Esophagus muscularis mucosa (tissue), 4 donors: ENCODE results near the gene NEUROD2. TPM values are rescaled to one million over a fixed set of nuclear protein-coding genes. Genes with fewer than 3 reads are reported as not detected.

Experiments used
- DNase-seq: peaks from one replicate; pipeline ENCODE4 v3.0.0-alpha.2; 2017; ENCODE audit errors: extremely low spot score
- H3K27ac ChIP-seq, 4 donors: fragments of 200-600 bp; sonication (generic); replicated peaks in 1 of 4; 1 replicate in 3 of 4; 2 replicates in 1 of 4; pipeline ENCODE4 v1.5.1; 2016 to 2019; ENCODE audit warnings: mild to moderate bottlenecking in 1 of 4
- H3K27me3 ChIP-seq, 4 donors: fragments of 200-600 bp; sonication (generic); one replicate each; pipeline versions ENCODE4 v1.5.1 to v1.6.0; 2016 to 2019
- H3K36me3 ChIP-seq, 4 donors: fragments of 200-600 bp; sonication (generic); one replicate each; pipeline ENCODE4 v1.5.1; 2016 to 2019
- H3K4me1 ChIP-seq, 4 donors: fragments of 200-600 bp; sonication (generic); one replicate each; pipeline ENCODE4 v1.5.1; 2016 to 2019
- H3K4me3 ChIP-seq, 4 donors: fragments of 200-600 bp; sonication (generic); 1 replicate in 2 of 4; 2 replicates in 2 of 4; pipeline ENCODE4 v1.5.1; 2016 to 2019; ENCODE audit warnings: mild to moderate bottlenecking in 4 of 4, moderate library complexity in 1 of 4
- H3K9me3 ChIP-seq, 4 donors: fragments of 200-600 bp; sonication (generic); 1 replicate in 3 of 4; 2 replicates in 1 of 4; pipeline ENCODE4 v1.5.1; 2016 to 2019
- CTCF ChIP-seq, 3 experiments: fragments of 200-600 bp in 2 of 3; fragments of 450-650 bp in 1 of 3; sonication (generic) in 2 of 3; IDR thresholded peaks; one replicate each; pipeline ENCODE4 v1.5.1; 2017 to 2019; ENCODE audit warnings: antibody characterized with exemption in 3 of 3, mild to moderate bottlenecking in 2 of 3, moderate library complexity in 1 of 3
- EP300 ChIP-seq: sonication (generic); formaldehyde crosslinking; IDR thresholded peaks from one replicate; pipeline ENCODE4 v1.6.1; 2017; ENCODE audit warnings: antibody characterized with exemption
- POLR2A ChIP-seq: fragments of 450-650 bp; IDR thresholded peaks from one replicate; pipeline ENCODE4 v1.6.1; 2017; ENCODE audit warnings: antibody characterized with exemption, moderate library complexity, mild to moderate bottlenecking, low read depth
- POLR2AphosphoS5 ChIP-seq, 2 donors: sonication (generic); formaldehyde crosslinking; IDR thresholded peaks; one replicate each; pipeline ENCODE4 v1.6.1; 2017; ENCODE audit warnings: antibody characterized with exemption in 2 of 2
- WGBS: methylation state at CpG from one replicate; pipeline ENCODE4 v1.1.5; 2018; 5-methylcytosine and 5-hydroxymethylcytosine counted together
- intact Hi-C: fragments of 100-400 bp; cut with DNase I; formaldehyde crosslinking; loops from one replicate; pipeline ENCODE4 v1.15.1; 2023
- total RNA-seq, 4 donors: library from RNA; depleted of rRNA; stranded (reverse); fragments of >200 nt; gene quantifications; one replicate each; pipeline versions ENCODE4 v1.1.0 to v1.2.1, GENCODE V29; 2016

Gene NEUROD2
- total RNA-seq, 4 donors from 2014 or later: not detected

DNA sequence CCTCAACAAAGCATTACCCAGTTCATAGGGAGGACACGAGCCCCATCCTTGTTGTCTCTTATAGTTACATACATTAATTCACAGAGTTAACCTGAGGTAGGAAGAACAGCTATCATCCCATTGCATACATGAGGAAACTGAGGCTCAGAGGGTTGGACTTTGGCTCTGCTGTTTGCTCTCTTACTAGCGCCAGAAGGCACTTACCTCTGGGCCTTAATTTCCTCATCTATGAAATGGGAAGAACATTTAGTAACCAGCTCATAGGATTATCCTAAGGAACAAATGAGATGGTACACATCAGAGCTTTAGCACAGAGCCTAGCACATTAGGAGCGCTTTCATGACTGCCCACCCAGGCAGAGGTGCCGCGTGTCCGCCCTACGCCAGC, 27.6 kb downstream of the NEUROD2 start:
- Histone ChIP-seq H3K36me3 (no peaks in the 10 kb centered on the region), H3K4me3 (no peak overlapping the region), H3K27me3 (peaks cover 0 to 19% (median 0%) of the 10 kb centered on the region in 4 donors), H3K9me3 (no peaks in the 10 kb centered on the region), H3K4me1 (peaks cover 0 to 6% (median 6%) of the 10 kb centered on the region in 4 donors), H3K27ac (no peak overlapping the region)
- DNase-seq: no peak
- no peak for TF ChIP-seq POLR2A
- TF ChIP-seq CTCF (IDR thresholded peaks at IDR 0.05): no peak
- no peak for TF ChIP-seq POLR2AphosphoS5 (IDR thresholded peaks at IDR 0.05)
- no peak for TF ChIP-seq EP300
- intact Hi-C loops: no loop called here
- 85% methylated on average over 7 of the region's 7 CpGs for WGBS

- Histone ChIP-seq H3K4me1 (peaks cover 0 to 6% (median 6%) of the 10 kb centered on the region in 4 donors), H3K4me3 (no peak overlapping the region), H3K9me3 (no peaks in the 10 kb centered on the region), H3K36me3 (no peaks in the 10 kb centered on the region), H3K27ac (no peak overlapping the region), H3K27me3 (peaks cover 0 to 19% (median 0%) of the 10 kb centered on the region in 4 donors)
- no peak for TF ChIP-seq EP300
- intact Hi-C loops: no loop called here
- DNase-seq: no peak
- WGBS: 59% methylated on average over 8 of the region's 8 CpGs
Observed at GRCh38 chr17:39579318-39580081, 28.2 kb downstream of the NEUROD2 start.

DNA sequence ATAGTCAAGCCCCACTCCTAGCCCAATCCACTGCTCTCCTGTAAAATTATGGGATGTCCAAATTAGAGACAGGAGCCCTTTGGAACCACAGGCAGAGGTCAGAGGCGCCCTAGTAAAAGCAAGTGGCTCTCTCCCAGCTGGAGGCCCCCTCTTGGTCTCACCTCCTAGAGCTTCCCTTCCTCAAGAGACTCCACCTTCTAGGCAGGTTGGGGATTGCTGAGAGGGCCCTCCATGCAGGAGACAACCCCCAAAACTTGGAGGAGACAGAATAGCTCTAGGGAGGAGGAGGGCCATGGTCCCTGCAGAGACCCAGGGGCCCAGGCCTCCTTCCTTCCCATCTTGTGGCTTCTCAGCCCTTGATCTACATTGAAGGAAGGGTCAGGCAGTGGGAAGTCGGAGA, 29.4 kb downstream of the NEUROD2 start:
- intact Hi-C loops: no loop called here
- no peak for TF ChIP-seq EP300
- H3K4me1 ChIP-seq: peaks cover 9 to 15% (median 13%) of the 10 kb centered on the region in 4 donors
- H3K27ac ChIP-seq: no peak overlapping the region
- H3K27me3 ChIP-seq: peaks cover 0 to 19% (median 0%) of the 10 kb centered on the region in 4 donors
- no peak for DNase-seq
- 90% methylated on average over 2 of the region's 2 CpGs for WGBS
- H3K9me3 ChIP-seq: no peaks in the 10 kb centered on the region
- no peak overlapping the region for H3K4me3 ChIP-seq
- no peaks in the 10 kb centered on the region for H3K36me3 ChIP-seq

- TF ChIP-seq CTCF (IDR thresholded peaks at IDR 0.05) (peak in 1 of 3 experiments; percentile 29), EP300 (no peak)
- Histone ChIP-seq H3K27ac (no peak overlapping the region), H3K36me3 (no peaks in the 10 kb centered on the region), H3K9me3 (no peaks in the 10 kb centered on the region), H3K4me1 (peaks cover 14 to 23% (median 20%) of the 10 kb centered on the region in 4 donors), H3K4me3 (no peak overlapping the region), H3K27me3 (peaks cover 0 to 12% (median 0%) of the 10 kb centered on the region in 4 donors)
- intact Hi-C loops: no loop called here
- WGBS: 36% methylated on average over 7 of the region's 7 CpGs
- DNase-seq: no peak
Observed at GRCh38 chr17:39576187-39576586, 31.5 kb downstream of the NEUROD2 start.

DNA sequence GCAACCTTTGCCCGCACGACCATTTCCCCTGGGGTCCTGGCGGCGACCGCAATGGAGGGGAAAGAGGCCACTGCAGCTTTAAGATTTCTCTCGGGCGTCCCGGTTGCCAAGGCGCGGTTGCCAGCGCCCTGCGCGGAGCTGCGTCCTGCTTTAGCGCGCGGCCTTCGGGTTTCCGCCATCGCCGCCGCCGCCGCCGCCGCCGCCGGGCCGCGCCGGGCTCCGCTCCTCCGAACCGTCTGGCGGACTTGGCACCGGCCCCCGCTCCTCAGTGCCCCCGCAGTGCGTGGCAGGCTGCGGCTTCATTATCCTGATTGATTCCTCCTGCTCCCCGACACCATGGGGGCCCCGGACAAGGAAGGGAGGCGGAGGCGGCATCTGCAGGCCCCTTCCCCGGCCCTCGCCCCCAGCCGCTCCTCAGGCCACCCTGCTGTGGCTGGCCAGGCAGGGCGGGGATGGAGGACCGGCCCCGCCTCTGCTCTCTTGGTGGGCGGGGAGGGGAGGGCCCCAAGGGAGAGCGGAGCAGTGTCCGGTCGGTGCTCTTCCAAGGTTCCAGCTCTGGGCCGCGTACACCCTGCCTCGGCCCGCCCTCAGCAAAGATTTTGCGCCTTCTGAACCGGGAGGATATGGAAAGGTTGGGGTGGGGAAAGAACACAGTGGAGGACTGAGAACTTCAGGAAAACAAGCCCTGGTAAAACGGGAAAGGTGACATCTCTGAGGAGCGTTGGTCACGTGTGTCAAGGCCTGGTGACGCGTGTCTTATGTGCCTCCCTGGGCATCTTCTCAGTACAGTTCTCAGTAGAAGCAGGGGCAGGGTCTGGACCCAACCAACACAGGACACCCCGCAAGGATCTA, 34.0 kb downstream of the NEUROD2 start:
- H3K27ac ChIP-seq: peak overlapping the region; percentile 85 to 91 (median 87)
- peak; percentile 30 to 67 for TF ChIP-seq POLR2AphosphoS5 (IDR thresholded peaks at IDR 0.05)
- TF ChIP-seq EP300: no peak
- H3K27me3 ChIP-seq: no peaks in the 10 kb centered on the region
- intact Hi-C loops: no loop called here
- no peaks in the 10 kb centered on the region for H3K9me3 ChIP-seq
- peaks cover 0 to 11% (median 7%) of the 10 kb centered on the region in 4 donors for H3K36me3 ChIP-seq
- 7% methylated on average over 20 of the region's 66 CpGs for WGBS
- no peak for DNase-seq
- peaks cover 8 to 19% (median 17%) of the 10 kb centered on the region in 4 donors for H3K4me1 ChIP-seq
- H3K4me3 ChIP-seq: peak overlapping the region; percentile 69 to 80 (median 74)

DNA sequence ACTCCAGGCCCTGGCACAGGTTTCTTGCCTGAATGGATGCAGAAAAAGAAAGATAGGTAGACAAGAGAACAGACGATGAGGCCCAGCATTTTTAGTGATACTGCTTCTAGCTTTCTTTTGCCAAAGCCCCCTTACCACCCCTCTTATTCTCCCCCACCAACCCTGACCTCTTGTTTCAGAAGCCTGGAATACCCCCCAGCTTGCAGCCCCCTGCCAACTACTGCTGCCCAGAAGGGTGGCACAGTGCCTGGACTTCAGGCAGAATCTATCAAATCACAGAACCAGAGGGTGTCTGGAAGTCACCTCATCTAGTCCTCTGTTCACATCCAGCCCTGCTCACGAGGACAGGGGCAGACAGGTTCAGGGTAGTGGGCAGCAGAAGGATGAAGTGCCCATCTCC, 35.6 kb downstream of the NEUROD2 start:
- intact Hi-C loops: no loop called here
- 98% methylated on average over 2 of the region's 2 CpGs for WGBS
- no peak overlapping the region for H3K27ac ChIP-seq

More for the DNA sequence above, 35.6 kb downstream of the NEUROD2 start:
- DNase-seq: no peak
- no peaks in the 10 kb centered on the region for H3K9me3 ChIP-seq
- peaks cover 8 to 18% (median 17%) of the 10 kb centered on the region in 4 donors for H3K4me1 ChIP-seq
- H3K27me3 ChIP-seq: no peaks in the 10 kb centered on the region
- H3K4me3 ChIP-seq: no peak overlapping the region
- TF ChIP-seq POLR2A: no peak
- TF ChIP-seq POLR2AphosphoS5 (IDR thresholded peaks at IDR 0.05): no peak
- no peak for TF ChIP-seq EP300
- H3K36me3 ChIP-seq: peaks cover 0 to 26% (median 15%) of the 10 kb centered on the region in 4 donors
